Tibial artery (tissue), 4 donors: ENCODE measurements around the gene AGXT2.

ENCODE experiments used
- DNase-seq, 2 donors: peaks; one replicate each; pipeline ENCODE4 v3.0.0-alpha.2; 2019
- H3K27ac ChIP-seq, 2 donors: fragments of 200-600 bp; sonication (generic) in 1 of 2; 1 replicate in 1 of 2; 2 replicates in 1 of 2; pipeline ENCODE4 v1.5.1; 2018 to 2019; ENCODE audit warnings: mild to moderate bottlenecking in 1 of 2
- H3K27me3 ChIP-seq, 2 donors: fragments of 200-600 bp; sonication (generic) in 1 of 2; one replicate each; pipeline versions ENCODE4 v1.5.1 to v1.6.0; 2016 to 2019
- H3K36me3 ChIP-seq, 3 donors: fragments of 200-600 bp; sonication (generic) in 2 of 3; one replicate each; pipeline ENCODE4 v1.5.1; 2016 to 2019; ENCODE audit warnings: mild to moderate bottlenecking in 2 of 3
- H3K4me1 ChIP-seq, 4 donors: fragments of 200-600 bp; sonication (generic) in 2 of 4; 1 replicate in 3 of 4; 2 replicates in 1 of 4; pipeline ENCODE4 v1.5.1; 2016 to 2019
- H3K4me3 ChIP-seq, 2 donors: fragments of 200-600 bp; sonication (generic) in 1 of 2; 1 replicate in 1 of 2; 2 replicates in 1 of 2; pipeline ENCODE4 v1.5.1; 2018 to 2019; ENCODE audit warnings: mild to moderate bottlenecking in 2 of 2
- H3K9me3 ChIP-seq, 3 donors: fragments of 200-600 bp; sonication (generic) in 1 of 3; one replicate each; pipeline ENCODE4 v1.5.1; 2016 to 2019
- intact Hi-C: fragments of 100-400 bp; cut with DNase I; formaldehyde crosslinking; loops from one replicate; pipeline ENCODE4 v1.15.0; 2023; ENCODE audit warnings: low total_unique reads
- TF ChIP-seq, protein P1 (sequence below), 2 experiments: fragments of 200-600 bp in 1 of 2; fragments of 450-650 bp in 1 of 2; IDR thresholded peaks; one replicate each; pipeline ENCODE4 v1.5.1; 2017 to 2019; ENCODE audit warnings: antibody characterized with exemption in 2 of 2, mild to moderate bottlenecking in 1 of 2, moderate library complexity in 1 of 2

AGXT2 gene

DNA sequence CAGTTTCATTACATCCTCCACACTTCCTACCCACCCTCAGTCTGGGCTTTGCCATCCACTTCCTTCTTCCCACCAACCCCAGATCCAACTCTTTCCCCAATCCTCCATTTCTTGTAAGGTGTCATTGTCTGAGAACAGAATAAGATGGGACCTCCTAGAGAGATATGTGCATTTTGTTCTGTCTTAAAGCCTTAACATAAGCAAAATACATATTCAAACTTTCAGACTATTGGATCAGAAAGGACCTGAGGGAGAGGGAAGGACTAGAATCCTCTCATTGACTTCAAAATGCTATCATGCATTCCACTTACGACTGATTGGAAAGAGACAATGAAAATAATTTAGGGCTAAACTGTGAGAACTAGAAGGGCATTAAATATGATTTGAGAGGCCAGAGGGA is 43.0 kb downstream of the AGXT2 start:
- Histone ChIP-seq H3K9me3 (no peaks in the 10 kb centered on the region), H3K27ac (no peak overlapping the region), H3K27me3 (peaks cover 0 to 20% of the 10 kb centered on the region in 2 donors), H3K36me3 (no peaks in the 10 kb centered on the region), H3K4me1 (no peaks in the 10 kb centered on the region), H3K4me3 (no peak overlapping the region)
- intact Hi-C loops, result no loop called here
- TF ChIP-seq, protein P1, sequence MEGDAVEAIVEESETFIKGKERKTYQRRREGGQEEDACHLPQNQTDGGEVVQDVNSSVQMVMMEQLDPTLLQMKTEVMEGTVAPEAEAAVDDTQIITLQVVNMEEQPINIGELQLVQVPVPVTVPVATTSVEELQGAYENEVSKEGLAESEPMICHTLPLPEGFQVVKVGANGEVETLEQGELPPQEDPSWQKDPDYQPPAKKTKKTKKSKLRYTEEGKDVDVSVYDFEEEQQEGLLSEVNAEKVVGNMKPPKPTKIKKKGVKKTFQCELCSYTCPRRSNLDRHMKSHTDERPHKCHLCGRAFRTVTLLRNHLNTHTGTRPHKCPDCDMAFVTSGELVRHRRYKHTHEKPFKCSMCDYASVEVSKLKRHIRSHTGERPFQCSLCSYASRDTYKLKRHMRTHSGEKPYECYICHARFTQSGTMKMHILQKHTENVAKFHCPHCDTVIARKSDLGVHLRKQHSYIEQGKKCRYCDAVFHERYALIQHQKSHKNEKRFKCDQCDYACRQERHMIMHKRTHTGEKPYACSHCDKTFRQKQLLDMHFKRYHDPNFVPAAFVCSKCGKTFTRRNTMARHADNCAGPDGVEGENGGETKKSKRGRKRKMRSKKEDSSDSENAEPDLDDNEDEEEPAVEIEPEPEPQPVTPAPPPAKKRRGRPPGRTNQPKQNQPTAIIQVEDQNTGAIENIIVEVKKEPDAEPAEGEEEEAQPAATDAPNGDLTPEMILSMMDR (IDR thresholded peaks at IDR 0.05), result no peak
- DNase-seq, result no peak

DNA sequence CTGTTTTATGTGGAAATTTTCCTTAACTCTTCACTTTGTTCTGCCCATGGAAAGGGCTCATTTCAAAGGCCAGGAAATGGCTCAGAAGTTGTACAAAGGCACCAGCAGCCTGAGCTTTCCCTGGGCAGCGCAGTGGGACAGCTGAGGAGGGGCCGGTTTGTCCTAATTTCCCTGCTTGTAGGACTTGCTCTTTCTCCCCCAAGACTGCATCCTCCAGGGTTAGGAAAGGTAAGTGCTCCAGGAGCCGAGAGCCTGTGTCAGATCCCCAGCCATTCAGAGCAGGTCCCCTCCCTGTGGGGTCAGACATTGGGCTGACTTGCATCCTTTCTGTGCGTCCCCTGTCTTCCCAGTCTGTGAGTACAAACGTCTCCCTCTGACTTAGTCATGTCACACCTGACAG is 43.5 kb downstream of the AGXT2 start:
- H3K27me3 ChIP-seq, result peaks cover 0 to 20% of the 10 kb centered on the region in 2 donors
- no peaks in the 10 kb centered on the region for H3K4me1 ChIP-seq
- H3K27ac ChIP-seq, result no peak overlapping the region
- no peaks in the 10 kb centered on the region for H3K9me3 ChIP-seq
- TF ChIP-seq, protein P1 (IDR thresholded peaks at IDR 0.05), result no peak
- no peak for DNase-seq
- no peak overlapping the region for H3K4me3 ChIP-seq
- intact Hi-C loops, result no loop called here
- H3K36me3 ChIP-seq, result no peaks in the 10 kb centered on the region

DNA sequence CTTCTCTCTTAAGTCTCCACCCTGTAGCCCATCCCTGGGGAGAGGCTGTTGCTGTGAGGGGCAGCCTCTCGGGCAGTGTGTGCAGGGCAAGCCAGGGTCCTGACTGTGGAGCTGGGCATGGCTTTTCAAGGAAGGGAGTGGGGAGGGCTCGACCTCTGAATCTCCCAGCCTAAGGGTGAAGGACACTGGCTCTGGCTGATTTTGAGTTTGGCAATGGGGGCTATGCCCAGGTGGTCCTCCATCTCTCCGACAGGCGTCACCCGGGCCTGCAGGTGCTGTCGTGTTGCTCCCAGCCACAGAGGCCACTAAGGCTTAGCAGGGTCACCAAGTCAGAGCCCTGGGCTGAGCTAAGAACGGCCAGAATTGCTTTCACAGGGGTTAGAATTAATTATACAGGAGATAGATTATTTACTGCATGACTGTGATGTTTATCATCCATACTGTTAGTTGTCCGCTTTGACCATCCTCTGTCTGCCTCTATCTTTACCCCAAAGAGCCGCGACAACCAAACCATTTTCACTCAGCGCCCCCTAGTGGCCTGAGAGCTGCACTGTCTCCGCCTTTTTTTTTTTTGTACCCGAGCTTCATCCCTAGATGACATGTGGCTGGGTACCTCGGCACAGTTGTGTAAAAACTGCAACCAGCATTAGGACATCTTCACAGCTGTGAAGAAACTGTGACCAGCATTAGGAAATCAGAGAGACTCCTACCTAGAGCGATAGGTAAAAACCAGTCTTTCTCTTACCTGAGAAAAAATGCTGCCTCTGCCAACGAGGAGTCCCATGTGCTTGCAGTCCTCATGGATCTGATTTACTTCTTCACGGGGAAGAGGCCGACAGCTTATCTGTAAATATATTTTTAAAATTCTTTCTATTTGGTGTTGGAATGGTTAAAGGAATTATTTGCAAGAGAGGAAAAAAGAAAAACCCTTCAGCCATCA is 44.5 kb downstream of the AGXT2 start:
- DNase-seq, result peak in 1 of 2 donors; percentile 24
- H3K27me3 ChIP-seq, result peaks cover 0 to 20% of the 10 kb centered on the region in 2 donors

DNA sequence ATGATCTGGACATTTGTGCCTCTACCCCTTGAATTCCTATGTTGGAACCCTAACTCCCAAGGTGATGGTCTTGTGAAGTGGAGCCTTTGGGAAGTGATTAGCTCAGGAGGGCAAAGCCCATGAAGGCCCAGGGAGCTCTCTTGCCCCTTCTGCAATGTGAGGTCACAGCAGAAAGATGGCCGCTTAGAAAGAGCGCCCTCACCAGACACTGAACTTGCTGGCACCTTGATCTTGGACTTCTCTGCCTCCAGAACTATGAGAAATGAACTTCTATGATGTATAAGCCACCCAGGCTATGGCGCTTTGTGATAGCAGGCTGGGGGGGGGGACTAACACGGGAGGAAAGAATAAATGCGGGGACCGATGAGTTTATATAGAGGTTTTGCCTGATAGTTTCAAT is 45.3 kb downstream of the AGXT2 start:
- intact Hi-C loops, result loop anchor here (2.0 kb wide), 1 partner anchor 528 kb away; no protein-coding TSS in a partner anchor
- Histone ChIP-seq H3K4me3 (no peak overlapping the region), H3K27me3 (peaks cover 0 to 20% of the 10 kb centered on the region in 2 donors), H3K9me3 (no peaks in the 10 kb centered on the region), H3K4me1 (no peaks in the 10 kb centered on the region), H3K27ac (no peak overlapping the region), H3K36me3 (no peaks in the 10 kb centered on the region)
- no peak for DNase-seq
- TF ChIP-seq, protein P1 (IDR thresholded peaks at IDR 0.05), result no peak

More for the DNA sequence above, 44.5 kb downstream of the AGXT2 start:
- Histone ChIP-seq H3K9me3 (no peaks in the 10 kb centered on the region), H3K4me1 (no peaks in the 10 kb centered on the region), H3K27ac (no peak overlapping the region), H3K4me3 (no peak overlapping the region), H3K36me3 (no peaks in the 10 kb centered on the region)
- TF ChIP-seq, protein P1 (IDR thresholded peaks at IDR 0.05), result peak; percentile 52 to 76
- intact Hi-C loops, result loop anchor here (2.0 kb wide), 1 partner anchor 528 kb away; no protein-coding TSS in a partner anchor

DNA sequence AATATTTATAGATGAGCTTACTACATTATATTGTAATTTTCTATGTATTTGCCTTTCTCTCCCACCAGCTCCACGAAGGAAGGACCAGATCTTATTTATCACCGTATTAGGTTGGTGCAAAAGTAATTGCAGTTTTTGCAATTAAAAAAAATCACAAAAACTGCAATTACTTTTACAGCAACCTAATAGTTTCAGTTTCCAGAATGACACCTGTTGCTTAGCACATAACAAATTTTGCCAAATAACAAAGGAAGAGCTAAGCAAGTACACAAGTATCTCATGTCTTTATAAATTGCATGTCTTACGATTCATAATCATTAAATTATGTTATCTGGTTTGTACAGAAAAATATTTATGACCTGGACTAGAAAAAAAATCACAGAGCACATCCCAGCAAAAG is 45.9 kb downstream of the AGXT2 start:
- DNase-seq, result no peak
- no peaks in the 10 kb centered on the region for H3K9me3 ChIP-seq
- no peaks in the 10 kb centered on the region for H3K4me1 ChIP-seq
- peaks cover 0 to 20% of the 10 kb centered on the region in 2 donors for H3K27me3 ChIP-seq
- H3K4me3 ChIP-seq, result no peak overlapping the region
- no peak overlapping the region for H3K27ac ChIP-seq
- H3K36me3 ChIP-seq, result no peaks in the 10 kb centered on the region
- intact Hi-C loops, result loop anchor here (2.0 kb wide), 1 partner anchor 527 kb away; no protein-coding TSS in a partner anchor
- TF ChIP-seq, protein P1 (IDR thresholded peaks at IDR 0.05), result no peak
